ENCODE measurements around the gene SLC1A3.
A peak's percentile ranks its signal among the peaks of the same experiment; 100 is the strongest.
"Not testable (repeated sequence)": the region's sequence is repeated elsewhere in the genome, so short reads cannot be mapped to it uniquely, and the experiment has no call there.

SLC1A3 gene

GRCh38 chr5:36606428-36607113 is at the start of gene SLC1A3:
Gene SLC1A3 (plus strand): TSS chr5:36606606. CDS start chr5:36608424, 1,818 bp downstream.
- Mint-ChIP-seq H3K4me1 (peaks cover 9% of the 10 kb centered on the region), H3K36me3 (ENCODE audit: insufficient read depth) (no peaks in the 10 kb centered on the region), H3K27me3 (peaks cover 77% of the 10 kb centered on the region), H3K9me3 (no peaks in the 10 kb centered on the region), H3K27ac (ENCODE audit: low read depth) (peak within 1 kb of the TSS; percentile 29), H3K4me3 (peak within 1 kb of the TSS; percentile 58)
- ATAC-seq (replicated peaks; ENCODE audit: extremely low read depth, poor library complexity, severe bottlenecking) (no peak), DNase-seq (ENCODE audit: low spot score in 2 of 2) (no peak)

DNA sequence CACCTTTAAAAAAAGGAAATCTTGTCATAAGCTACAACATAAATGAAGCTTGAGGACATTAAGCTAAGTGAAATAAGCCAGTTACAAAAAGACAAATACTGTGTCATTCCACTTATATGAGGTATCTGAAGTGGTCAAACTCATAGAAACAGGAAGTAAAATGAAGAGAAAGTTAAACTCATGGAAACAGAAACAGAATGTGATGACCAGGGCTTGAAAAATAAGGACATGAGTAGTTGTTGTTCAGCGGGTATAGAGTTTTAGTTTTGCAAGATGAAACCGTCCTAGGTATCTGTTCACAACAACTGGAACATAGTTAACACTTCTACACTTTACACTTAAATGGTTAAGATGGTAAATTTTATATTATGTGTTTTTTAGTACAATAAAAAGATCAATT is 47.8 kb upstream of the SLC1A3 start:
- no peak for ATAC-seq (replicated peaks; ENCODE audit: extremely low read depth, poor library complexity, severe bottlenecking)
- no peaks in the 10 kb centered on the region for H3K4me1 Mint-ChIP-seq
- H3K4me3 Mint-ChIP-seq, result no peak overlapping the region
- H3K27ac Mint-ChIP-seq (ENCODE audit: low read depth), result no peak overlapping the region
- no peaks in the 10 kb centered on the region for H3K9me3 Mint-ChIP-seq
- DNase-seq (ENCODE audit: low spot score in 2 of 2), result no peak
- H3K36me3 Mint-ChIP-seq (ENCODE audit: insufficient read depth), result no peaks in the 10 kb centered on the region
- H3K27me3 Mint-ChIP-seq, result peaks cover 18% of the 10 kb centered on the region

DNA sequence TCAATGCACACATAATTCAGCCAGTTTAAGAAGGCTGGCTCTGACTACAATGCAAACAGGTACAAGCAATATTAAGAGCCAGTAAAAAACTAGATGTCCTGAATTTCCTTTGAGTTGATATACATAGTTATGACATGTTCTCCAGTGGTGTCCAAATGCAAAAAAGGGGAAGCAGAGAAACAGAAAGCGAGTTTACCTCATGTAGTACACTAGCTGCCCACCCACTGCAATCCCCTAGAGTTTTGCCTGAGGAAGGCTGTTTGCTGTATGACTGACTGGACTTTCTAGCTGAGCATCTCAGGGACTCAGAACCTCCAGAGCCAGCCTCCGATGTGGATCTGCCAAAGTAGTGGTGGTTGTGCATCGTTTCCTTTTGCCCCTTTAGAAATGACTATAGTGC is 44.8 kb upstream of the SLC1A3 start:
- no peak overlapping the region for H3K27ac Mint-ChIP-seq (ENCODE audit: low read depth)
- no peak for DNase-seq (ENCODE audit: low spot score in 2 of 2)
- no peak for ATAC-seq (replicated peaks; ENCODE audit: extremely low read depth, poor library complexity, severe bottlenecking)
- H3K4me1 Mint-ChIP-seq, result no peaks in the 10 kb centered on the region
- H3K9me3 Mint-ChIP-seq, result no peaks in the 10 kb centered on the region
- no peaks in the 10 kb centered on the region for H3K36me3 Mint-ChIP-seq (ENCODE audit: insufficient read depth)
- no peak overlapping the region for H3K4me3 Mint-ChIP-seq
- H3K27me3 Mint-ChIP-seq, result peaks cover 18% of the 10 kb centered on the region

- no peaks in the 10 kb centered on the region for H3K9me3 Mint-ChIP-seq
- no peak for DNase-seq (ENCODE audit: low spot score in 2 of 2)
- no peaks in the 10 kb centered on the region for H3K4me1 Mint-ChIP-seq
- no peak overlapping the region for H3K27ac Mint-ChIP-seq (ENCODE audit: low read depth)
- peaks cover 15% of the 10 kb centered on the region for H3K27me3 Mint-ChIP-seq
- ATAC-seq (replicated peaks; ENCODE audit: extremely low read depth, poor library complexity, severe bottlenecking), result no peak
- no peaks in the 10 kb centered on the region for H3K36me3 Mint-ChIP-seq (ENCODE audit: insufficient read depth)
- H3K4me3 Mint-ChIP-seq, result no peak overlapping the region
Observed at GRCh38 chr5:36569491-36569890, 36.9 kb upstream of the SLC1A3 start.

GRCh38 chr5:36570301-36571095 is 35.9 kb upstream of the SLC1A3 start:
- Mint-ChIP-seq H3K4me1 (no peaks in the 10 kb centered on the region), H3K4me3 (no peak overlapping the region), H3K9me3 (no peaks in the 10 kb centered on the region), H3K27ac (ENCODE audit: low read depth) (no peak overlapping the region), H3K27me3 (peaks cover 15% of the 10 kb centered on the region), H3K36me3 (ENCODE audit: insufficient read depth) (no peaks in the 10 kb centered on the region)
- DNase-seq (ENCODE audit: low spot score in 2 of 2) (no peak), ATAC-seq (replicated peaks; ENCODE audit: extremely low read depth, poor library complexity, severe bottlenecking) (no peak)

DNA sequence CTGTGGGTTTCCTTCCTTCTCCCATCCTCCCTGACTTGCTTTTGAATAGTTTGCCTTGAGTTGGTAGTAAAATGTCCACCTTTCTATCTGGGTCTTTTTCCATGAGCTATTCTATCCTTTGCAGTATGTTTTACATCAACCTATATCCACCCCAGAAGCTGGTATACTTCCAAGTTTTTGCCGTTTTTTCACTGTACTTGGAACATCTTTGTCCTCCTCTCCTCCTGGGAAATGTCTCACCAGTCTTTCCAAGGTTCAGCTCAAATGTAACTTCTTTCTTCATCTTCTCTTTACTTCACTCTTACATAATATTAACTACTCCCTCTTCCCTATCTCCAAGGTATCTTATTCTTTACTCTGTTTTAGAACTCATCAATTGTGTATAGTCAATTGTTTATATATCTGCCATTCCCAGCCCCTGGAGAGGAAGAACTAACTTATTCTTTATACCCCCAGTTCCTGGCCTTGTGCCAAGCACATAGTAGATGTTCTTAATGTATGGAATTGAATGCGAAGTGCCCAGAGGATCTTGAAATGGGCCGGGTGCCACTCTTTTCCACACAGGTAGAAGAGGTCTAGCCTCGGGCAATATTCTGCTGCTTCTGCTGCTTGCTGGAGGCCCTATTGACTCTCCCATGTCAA is 34.9 kb upstream of the SLC1A3 start:
- peaks cover 15% of the 10 kb centered on the region for H3K27me3 Mint-ChIP-seq
- DNase-seq (ENCODE audit: low spot score in 2 of 2) (no peak), ATAC-seq (replicated peaks; ENCODE audit: extremely low read depth, poor library complexity, severe bottlenecking) (no peak)
- H3K36me3 Mint-ChIP-seq (ENCODE audit: insufficient read depth), result no peaks in the 10 kb centered on the region
- no peak overlapping the region for H3K27ac Mint-ChIP-seq (ENCODE audit: low read depth)
- H3K9me3 Mint-ChIP-seq, result no peaks in the 10 kb centered on the region
- H3K4me1 Mint-ChIP-seq, result no peaks in the 10 kb centered on the region
- H3K4me3 Mint-ChIP-seq, result no peak overlapping the region

GRCh38 chr5:36573438-36573837 is 33.0 kb upstream of the SLC1A3 start:
- ATAC-seq (replicated peaks; ENCODE audit: extremely low read depth, poor library complexity, severe bottlenecking), result no peak
- Mint-ChIP-seq H3K4me3 (no peak overlapping the region), H3K4me1 (no peaks in the 10 kb centered on the region), H3K27me3 (peaks cover 15% of the 10 kb centered on the region), H3K27ac (ENCODE audit: low read depth) (no peak overlapping the region), H3K9me3 (no peaks in the 10 kb centered on the region), H3K36me3 (ENCODE audit: insufficient read depth) (no peaks in the 10 kb centered on the region)
- no peak for DNase-seq (ENCODE audit: low spot score in 2 of 2)

GRCh38 chr5:36575361-36575781 is 31.0 kb upstream of the SLC1A3 start:
- Mint-ChIP-seq H3K4me3 (no peak overlapping the region), H3K9me3 (peaks cover 4% of the 10 kb centered on the region), H3K27ac (ENCODE audit: low read depth) (no peak overlapping the region), H3K36me3 (ENCODE audit: insufficient read depth) (no peaks in the 10 kb centered on the region), H3K27me3 (no peaks in the 10 kb centered on the region), H3K4me1 (no peaks in the 10 kb centered on the region)
- ATAC-seq (replicated peaks; ENCODE audit: extremely low read depth, poor library complexity, severe bottlenecking) (no peak), DNase-seq (ENCODE audit: low spot score in 2 of 2) (no peak)

GRCh38 chr5:36576721-36577120 is 29.7 kb upstream of the SLC1A3 start:
- no peak for ATAC-seq (replicated peaks; ENCODE audit: extremely low read depth, poor library complexity, severe bottlenecking)
- no peak for DNase-seq (ENCODE audit: low spot score in 2 of 2)
- Mint-ChIP-seq H3K4me1 (no peaks in the 10 kb centered on the region), H3K27me3 (peaks cover 6% of the 10 kb centered on the region), H3K36me3 (ENCODE audit: insufficient read depth) (no peaks in the 10 kb centered on the region), H3K4me3 (no peak overlapping the region), H3K27ac (ENCODE audit: low read depth) (no peak overlapping the region), H3K9me3 (peaks cover 4% of the 10 kb centered on the region)

DNA sequence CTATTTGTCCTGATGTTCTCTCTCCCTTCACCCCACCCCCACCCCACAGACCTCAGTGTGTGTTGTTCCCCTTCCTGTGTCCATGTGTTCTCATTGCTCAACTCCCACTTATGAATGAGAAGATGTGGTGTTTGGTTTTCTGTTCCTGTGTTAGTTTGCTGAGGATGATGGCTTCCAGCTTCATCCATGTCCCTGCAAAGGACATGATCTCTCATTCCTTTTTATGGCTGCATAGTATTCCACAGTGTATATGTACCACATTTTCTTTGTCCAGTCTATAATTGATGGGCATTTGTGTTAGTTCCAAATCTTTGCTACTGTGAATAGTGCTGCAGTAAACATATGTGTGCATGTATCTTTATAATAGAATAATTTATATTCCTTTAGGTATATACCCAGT is 26.5 kb upstream of the SLC1A3 start:
- not testable (repeated sequence) for H3K36me3 Mint-ChIP-seq (ENCODE audit: insufficient read depth); H3K27ac Mint-ChIP-seq (ENCODE audit: low read depth); H3K4me3 Mint-ChIP-seq; H3K9me3 Mint-ChIP-seq; DNase-seq (ENCODE audit: low spot score in 2 of 2); ATAC-seq (replicated peaks; ENCODE audit: extremely low read depth, poor library complexity, severe bottlenecking); H3K4me1 Mint-ChIP-seq
- peaks cover 18% of the 10 kb centered on the region for H3K27me3 Mint-ChIP-seq

DNA sequence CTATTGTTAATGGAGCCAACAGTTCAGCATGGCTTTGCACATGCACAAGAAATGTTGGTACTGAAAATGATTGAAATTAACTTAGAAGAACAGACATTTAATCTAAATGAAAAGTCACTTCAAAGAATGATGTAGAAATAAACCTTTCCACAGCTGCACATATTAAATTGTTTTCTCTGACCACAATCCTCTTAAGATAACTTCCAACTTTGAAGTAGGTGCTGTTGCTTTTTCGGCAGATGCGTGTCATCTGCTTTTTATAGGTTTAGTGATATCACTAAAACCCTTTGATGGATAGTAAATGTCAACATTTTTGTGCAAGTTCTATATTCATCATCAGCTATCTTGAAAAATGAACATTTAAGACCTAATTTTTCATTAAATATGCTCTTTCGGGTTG is 25.3 kb upstream of the SLC1A3 start:
- H3K9me3 Mint-ChIP-seq, result peaks cover 4% of the 10 kb centered on the region
- H3K4me1 Mint-ChIP-seq, result no peaks in the 10 kb centered on the region
- ATAC-seq (replicated peaks; ENCODE audit: extremely low read depth, poor library complexity, severe bottlenecking), result no peak
- DNase-seq (ENCODE audit: low spot score in 2 of 2), result no peak
- H3K4me3 Mint-ChIP-seq, result no peak overlapping the region
- H3K36me3 Mint-ChIP-seq (ENCODE audit: insufficient read depth), result no peaks in the 10 kb centered on the region
- no peak overlapping the region for H3K27ac Mint-ChIP-seq (ENCODE audit: low read depth)
- peaks cover 25% of the 10 kb centered on the region for H3K27me3 Mint-ChIP-seq

DNA sequence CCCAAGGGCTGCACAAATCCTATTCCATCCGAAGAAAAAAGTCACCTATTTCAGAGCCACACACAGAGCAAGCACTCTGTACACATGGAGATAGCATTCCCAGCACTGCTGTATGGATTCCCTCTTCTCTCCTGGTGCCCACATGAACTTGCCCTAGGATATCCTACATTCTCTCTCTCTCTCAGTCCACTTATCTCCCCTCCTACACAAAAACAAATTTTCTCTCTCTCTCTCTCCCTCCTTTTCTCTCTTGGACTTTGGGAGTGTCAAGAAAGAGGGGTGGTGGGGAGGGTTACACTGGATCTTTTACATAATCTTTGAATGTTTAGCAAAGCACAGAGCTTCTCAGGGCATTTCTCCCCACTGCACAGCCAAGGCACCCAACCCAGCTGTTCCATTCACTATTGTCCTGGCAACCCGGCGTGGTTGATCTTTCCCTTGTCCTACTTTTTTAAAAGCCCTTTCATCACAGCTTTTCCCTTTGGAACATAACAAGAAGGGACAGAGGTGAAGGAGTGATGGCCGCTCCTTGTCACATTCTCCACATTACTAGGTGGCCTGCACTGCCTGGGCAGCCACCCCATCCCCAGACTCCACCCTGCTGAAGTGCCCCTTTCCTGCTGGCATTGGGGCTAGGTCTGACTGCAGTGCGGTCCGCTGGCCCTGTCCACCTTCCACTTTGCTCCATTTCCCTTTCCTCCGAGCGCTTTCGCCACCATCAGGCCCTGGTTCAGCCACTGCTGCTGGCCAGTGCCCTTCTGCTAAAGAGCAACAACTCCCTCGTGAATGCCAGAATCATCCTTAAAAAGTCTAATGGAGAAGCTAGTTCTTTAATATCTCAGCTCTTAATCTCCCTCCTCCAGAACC is 22.2 kb upstream of the SLC1A3 start:
- no peaks in the 10 kb centered on the region for H3K4me1 Mint-ChIP-seq
- peaks cover 25% of the 10 kb centered on the region for H3K27me3 Mint-ChIP-seq
- peaks cover 4% of the 10 kb centered on the region for H3K9me3 Mint-ChIP-seq
- H3K27ac Mint-ChIP-seq (ENCODE audit: low read depth), result no peak overlapping the region
- H3K4me3 Mint-ChIP-seq, result no peak overlapping the region
- no peaks in the 10 kb centered on the region for H3K36me3 Mint-ChIP-seq (ENCODE audit: insufficient read depth)
- no peak for ATAC-seq (replicated peaks; ENCODE audit: extremely low read depth, poor library complexity, severe bottlenecking)
- no peak for DNase-seq (ENCODE audit: low spot score in 2 of 2)

Measured in central memory CD8-positive, alpha-beta T cell (primary cell).